IPS DF 6.9 (cell line): ENCODE results near the gene GRAMD1A.
"Not testable (repeated sequence)": the region's sequence is repeated elsewhere in the genome, so short reads cannot be mapped to it uniquely, and the experiment has no call there.

ENCODE experiments used
- DNase-seq: peaks from one replicate; pipeline ENCODE4 v3.0.0-alpha.2; 2013; ENCODE audit warnings: low read depth, low spot score
- H3K27ac ChIP-seq: one replicate; pipeline ENCODE4 v1.5.1; 2013; ENCODE audit warnings: low read length, control low read depth
- H3K27me3 ChIP-seq: 2 replicates; pipeline ENCODE4 v1.6.1; 2013; ENCODE audit warnings: mild to moderate bottlenecking, low read length; ENCODE audit not compliant: control insufficient read depth, insufficient read depth
- H3K36me3 ChIP-seq: 2 replicates; pipeline ENCODE4 v1.6.1; 2013; ENCODE audit warnings: low read length; ENCODE audit not compliant: control insufficient read depth, insufficient read depth
- H3K4me1 ChIP-seq: 2 replicates; pipeline ENCODE4 v1.6.1; 2013; ENCODE audit warnings: low read length; ENCODE audit not compliant: control insufficient read depth, insufficient read depth
- H3K4me3 ChIP-seq: 2 replicates; pipeline ENCODE4 v1.5.1; 2013; ENCODE audit warnings: mild to moderate bottlenecking, low read length
- H3K9me3 ChIP-seq: 2 replicates; pipeline ENCODE4 v1.6.1; 2013; ENCODE audit warnings: low read length, inconsistent platforms; ENCODE audit not compliant: control insufficient read depth, insufficient read depth
- WGBS: extraction: QIAGEN DNeasy Blood & Tissue Kit; methylation state at CpG from one replicate; pipeline ENCODE4 v1.1.7; 2013; ENCODE audit warnings: mixed read lengths, missing lambda C conversion rate; ENCODE audit not compliant: insufficient read length, insufficient coverage; 5-methylcytosine and 5-hydroxymethylcytosine counted together

GRAMD1A gene

DNA sequence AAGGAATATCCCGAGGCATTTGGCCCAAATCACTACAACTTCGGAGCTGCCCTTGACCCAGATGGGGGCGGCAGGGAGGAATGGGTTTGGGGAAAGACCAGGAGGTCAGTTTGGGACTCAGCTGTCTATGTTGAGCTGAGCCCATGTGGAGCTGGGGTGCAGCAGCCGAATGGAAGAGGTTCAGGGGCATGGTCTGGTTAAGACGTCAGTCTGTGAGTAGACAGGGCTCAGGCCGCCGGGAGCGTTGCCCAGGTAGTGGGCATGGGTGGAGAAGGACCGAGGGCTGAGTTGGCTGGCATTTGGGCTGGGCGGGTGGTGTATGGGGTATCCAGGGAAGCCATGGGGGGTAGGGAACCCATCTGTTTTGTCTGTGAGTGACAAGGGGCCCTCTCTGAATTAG, 20.9 kb downstream of the GRAMD1A start:
- Histone ChIP-seq H3K4me1 (no peaks in the 10 kb centered on the region), H3K9me3 (no peaks in the 10 kb centered on the region), H3K4me3 (no peak overlapping the region), H3K36me3 (peaks cover 70% of the 10 kb centered on the region), H3K27me3 (no peaks in the 10 kb centered on the region), H3K27ac (no peak overlapping the region)
- WGBS, result no CpG with 5 or more reads among the region's 10 CpGs
- DNase-seq, result no peak

DNA sequence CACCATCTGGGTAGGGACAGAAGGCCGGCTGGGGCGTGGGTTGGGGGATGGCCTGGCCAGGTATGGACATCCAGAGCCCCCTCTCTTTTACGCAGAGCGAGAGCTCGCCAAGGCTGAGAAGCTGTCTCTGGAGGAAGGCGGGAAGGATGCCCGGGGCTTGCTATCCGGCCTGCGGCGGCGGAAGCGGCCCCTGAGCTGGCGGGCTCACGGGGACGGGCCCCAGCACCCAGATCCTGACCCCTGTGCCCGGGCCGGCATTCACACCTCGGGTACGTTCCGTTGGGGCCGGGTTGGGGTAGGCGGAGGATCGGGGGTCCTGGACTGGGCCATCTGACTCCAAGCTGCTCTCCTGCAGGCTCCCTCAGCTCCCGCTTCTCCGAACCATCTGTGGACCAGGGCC, 21.5 kb downstream of the GRAMD1A start:
- no peak for DNase-seq
- Histone ChIP-seq H3K27me3 (no peaks in the 10 kb centered on the region), H3K4me3 (no peak overlapping the region), H3K27ac (no peak overlapping the region), H3K9me3 (no peaks in the 10 kb centered on the region), H3K4me1 (no peaks in the 10 kb centered on the region), H3K36me3 (peaks cover 75% of the 10 kb centered on the region)
- WGBS, result no CpG with 5 or more reads among the region's 25 CpGs

DNA sequence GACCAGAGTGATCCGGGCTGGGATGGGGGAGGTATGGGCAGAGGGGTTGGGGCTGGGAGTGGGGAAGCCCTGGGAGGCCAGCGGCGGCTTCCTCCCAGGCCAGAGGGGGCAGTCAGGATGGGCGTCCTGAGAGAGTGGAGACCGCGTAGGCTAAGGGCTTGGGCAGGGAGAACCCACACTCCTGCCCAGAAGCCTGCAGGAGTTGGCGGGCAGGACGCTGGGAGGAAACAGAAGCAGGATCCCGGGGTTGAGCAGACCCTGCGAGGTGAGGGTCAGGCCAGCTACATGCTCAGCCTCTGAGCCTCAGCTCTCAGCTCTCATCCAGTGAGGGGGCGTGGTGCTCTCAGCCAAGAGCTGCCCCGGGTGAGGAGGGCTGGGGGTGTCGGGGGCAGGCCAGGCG, 22.3 kb downstream of the GRAMD1A start:
- DNase-seq, result no peak
- Histone ChIP-seq H3K4me3 (no peak overlapping the region), H3K27me3 (no peaks in the 10 kb centered on the region), H3K27ac (no peak overlapping the region), H3K4me1 (no peaks in the 10 kb centered on the region), H3K36me3 (peaks cover 77% of the 10 kb centered on the region), H3K9me3 (no peaks in the 10 kb centered on the region)
- no CpG with 5 or more reads among the region's 14 CpGs for WGBS

DNA sequence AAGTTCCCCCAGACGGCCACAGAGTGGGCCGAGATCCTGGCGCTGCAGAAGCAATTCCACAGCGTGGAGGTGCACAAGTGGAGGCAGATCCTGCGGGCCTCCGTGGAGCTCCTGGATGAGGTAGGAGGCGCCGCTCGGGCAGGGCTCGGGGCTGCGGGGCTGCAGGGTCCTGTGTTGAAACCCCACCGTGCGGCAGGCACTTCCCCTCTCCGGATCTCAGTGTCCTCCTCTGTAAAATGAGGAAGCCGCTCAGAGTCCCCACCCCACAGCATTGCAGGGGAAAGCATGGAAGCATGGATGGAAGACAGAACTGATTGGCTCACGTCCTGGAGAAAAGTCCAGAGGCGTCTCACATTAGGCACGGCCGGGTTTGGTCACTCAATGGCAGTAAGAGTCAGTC, 23.3 kb downstream of the GRAMD1A start:
- Histone ChIP-seq H3K9me3 (no peaks in the 10 kb centered on the region), H3K36me3 (peaks cover 74% of the 10 kb centered on the region), H3K27ac (no peak overlapping the region), H3K4me3 (no peak overlapping the region), H3K27me3 (no peaks in the 10 kb centered on the region), H3K4me1 (no peaks in the 10 kb centered on the region)
- no CpG with 5 or more reads among the region's 19 CpGs for WGBS
- DNase-seq, result no peak

DNA sequence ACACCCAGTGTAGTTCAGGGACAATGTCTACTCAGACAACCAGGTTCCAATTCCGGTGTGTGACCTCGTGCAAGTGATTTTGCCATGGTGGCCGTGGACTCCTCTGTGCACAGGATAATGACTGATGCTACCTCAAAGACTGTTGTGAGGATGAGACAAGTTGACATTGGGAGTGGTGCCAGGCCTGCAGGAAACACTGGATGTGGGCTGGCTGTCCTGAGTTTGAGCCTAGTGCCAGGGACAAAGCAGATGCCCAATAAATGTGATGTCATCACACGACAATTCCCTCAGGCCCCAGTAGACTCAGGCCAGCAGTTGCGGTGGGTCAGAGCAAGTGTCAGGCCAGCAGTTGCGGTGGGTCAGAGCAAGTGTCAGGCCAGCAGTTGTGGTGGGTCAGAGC, 24.0 kb downstream of the GRAMD1A start:
- WGBS, result no CpG with 5 or more reads among the region's 6 CpGs
- H3K4me1 ChIP-seq, result no peaks in the 10 kb centered on the region
- no peaks in the 10 kb centered on the region for H3K9me3 ChIP-seq
- no peaks in the 10 kb centered on the region for H3K27me3 ChIP-seq
- H3K36me3 ChIP-seq, result peaks cover 67% of the 10 kb centered on the region
- no peak for DNase-seq
- no peak overlapping the region for H3K4me3 ChIP-seq
- H3K27ac ChIP-seq, result no peak overlapping the region

DNA sequence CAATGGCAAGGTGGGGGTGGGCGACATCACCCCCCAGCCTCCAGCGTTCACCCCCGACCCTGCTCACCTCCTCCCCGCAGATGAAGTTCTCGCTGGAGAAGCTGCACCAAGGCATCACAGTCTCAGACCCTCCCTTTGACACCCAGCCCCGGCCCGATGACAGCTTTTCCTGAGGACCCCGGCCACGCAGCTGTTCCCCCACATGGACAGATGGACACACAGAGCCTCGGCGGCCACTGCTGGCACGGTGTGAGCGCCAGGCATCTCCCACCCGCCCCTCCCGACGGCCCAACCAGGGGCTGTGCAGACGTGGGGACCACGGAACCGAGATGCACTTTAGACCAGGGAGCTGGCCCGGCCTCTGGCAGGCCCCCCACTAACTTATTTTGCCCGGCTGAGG, 25.8 kb downstream of the GRAMD1A start:
- no CpG with 5 or more reads among the region's 21 CpGs for WGBS
- no peak overlapping the region for H3K4me3 ChIP-seq
- H3K27me3 ChIP-seq, result no peaks in the 10 kb centered on the region; the same call in 1 of the 2 replicates
- no peaks in the 10 kb centered on the region for H3K9me3 ChIP-seq
- DNase-seq, result no peak
- peaks cover 53% of the 10 kb centered on the region for H3K36me3 ChIP-seq
- no peaks in the 10 kb centered on the region for H3K4me1 ChIP-seq
- H3K27ac ChIP-seq, result no peak overlapping the region

DNA sequence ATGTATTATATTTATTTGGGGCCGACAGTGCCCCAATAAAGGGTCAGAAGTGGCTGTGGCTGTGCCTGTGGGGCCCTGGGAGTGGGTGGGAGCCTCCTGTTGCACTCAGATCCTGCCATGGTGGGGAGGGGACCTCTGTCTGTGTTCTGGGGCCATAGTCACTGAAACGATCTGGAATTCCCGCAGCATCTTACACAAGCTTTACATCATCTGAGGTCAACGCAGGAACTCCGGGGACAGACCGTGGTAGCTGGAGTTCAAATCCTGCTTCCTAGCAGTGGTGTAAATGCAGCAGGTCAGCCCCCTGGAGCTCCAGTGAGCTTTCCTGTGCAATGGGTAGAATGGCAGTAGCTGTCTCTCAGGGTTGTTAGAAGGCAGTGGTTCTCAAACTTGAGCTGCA, 26.3 kb downstream of the GRAMD1A start:
- Histone ChIP-seq H3K36me3 (peaks cover 48% of the 10 kb centered on the region), H3K4me1 (no peaks in the 10 kb centered on the region), H3K4me3 (no peak overlapping the region; the same call in 1 of the 2 replicates), H3K27me3 (peaks cover 4% of the 10 kb centered on the region; the same call in 1 of the 2 replicates), H3K9me3 (no peaks in the 10 kb centered on the region), H3K27ac (no peak overlapping the region)
- no peak for DNase-seq
- no CpG with 5 or more reads among the region's 6 CpGs for WGBS

DNA sequence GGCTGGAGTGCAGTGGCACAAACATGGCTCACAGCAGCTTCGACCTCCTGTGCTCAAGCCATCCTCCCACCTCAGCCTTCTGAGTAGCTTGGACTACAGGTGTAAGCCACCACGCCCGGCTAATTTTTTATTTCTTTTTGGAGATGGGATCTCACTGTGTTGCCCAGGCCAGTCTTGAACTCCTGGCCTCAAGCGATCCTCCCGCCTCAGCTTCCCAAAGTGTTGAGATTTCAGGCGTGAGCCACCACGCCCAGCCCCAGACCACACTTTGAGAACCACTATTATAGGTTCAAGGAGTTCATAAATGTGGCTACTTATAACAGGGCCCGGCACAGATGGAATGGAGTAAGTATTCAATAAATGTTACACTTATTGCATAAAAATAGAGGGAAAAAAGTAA, 26.9 kb downstream of the GRAMD1A start:
- H3K36me3 ChIP-seq, result peaks cover 43% of the 10 kb centered on the region
- WGBS, result no CpG with 5 or more reads among the region's 8 CpGs

DNA sequence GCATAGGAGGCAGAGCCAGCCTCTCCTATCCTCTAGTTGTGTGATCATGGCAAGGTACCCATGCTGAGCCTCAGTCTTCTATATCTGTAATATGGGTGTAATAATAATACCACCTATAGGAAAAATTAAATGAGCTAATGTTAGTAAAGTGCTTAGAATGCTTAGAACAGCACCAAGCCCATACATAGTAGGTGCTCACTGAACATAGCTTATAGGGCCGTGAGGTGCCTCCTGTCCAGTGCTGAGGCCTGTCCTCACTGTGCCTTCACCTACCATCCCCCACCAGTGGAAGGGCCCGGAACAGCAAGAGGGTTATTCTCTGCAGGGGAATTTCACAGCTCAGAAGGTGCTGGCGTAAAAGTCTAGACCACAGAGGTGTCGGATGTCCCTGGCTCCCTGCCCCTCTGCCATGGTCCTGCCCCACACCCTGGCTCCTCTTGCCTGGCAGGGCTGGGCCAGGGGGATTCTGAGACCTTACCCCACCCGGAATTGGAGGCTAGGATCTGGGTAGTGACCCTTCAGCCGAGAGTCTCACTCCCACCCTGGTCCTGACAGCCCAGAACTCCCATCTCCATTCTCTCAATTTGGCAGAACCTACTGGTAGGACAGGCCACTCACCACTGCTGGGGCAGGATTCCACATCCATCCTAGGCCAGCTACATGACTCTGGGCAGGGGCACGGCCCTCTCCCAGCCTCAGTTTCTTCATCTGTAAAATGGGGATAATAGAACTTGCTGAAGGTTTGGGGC, 27.9 kb downstream of the GRAMD1A start:
- Histone ChIP-seq H3K27me3 (peaks cover 12% of the 10 kb centered on the region; the same call in 1 of the 2 replicates), H3K36me3 (peaks cover 32% of the 10 kb centered on the region), H3K27ac (no peak overlapping the region), H3K4me1 (no peaks in the 10 kb centered on the region), H3K4me3 (no peak overlapping the region), H3K9me3 (no peaks in the 10 kb centered on the region)
- WGBS, result no CpG with 5 or more reads among the region's 7 CpGs
- DNase-seq, result no peak

More for the DNA sequence above, 26.9 kb downstream of the GRAMD1A start:
- H3K4me3 ChIP-seq, result no peak overlapping the region
- no peak overlapping the region for H3K27ac ChIP-seq
- H3K27me3 ChIP-seq, result peaks cover 7% of the 10 kb centered on the region; the same call in 1 of the 2 replicates
- no peaks in the 10 kb centered on the region for H3K4me1 ChIP-seq
- no peak for DNase-seq
- no peaks in the 10 kb centered on the region for H3K9me3 ChIP-seq

DNA sequence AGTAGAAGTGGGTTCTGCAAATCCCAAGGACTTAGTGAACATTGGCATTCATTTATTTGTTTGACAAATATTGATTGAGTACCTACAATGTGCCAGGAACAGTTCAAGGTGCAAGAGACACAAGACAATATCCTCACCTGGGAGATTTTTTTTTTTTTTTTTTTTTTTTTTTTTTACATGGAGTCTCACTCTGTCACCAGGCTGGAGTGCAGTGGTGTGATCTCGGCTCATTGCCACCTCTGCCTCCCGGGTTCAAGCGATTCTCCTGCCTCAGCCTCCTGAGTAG, 28.4 kb downstream of the GRAMD1A start:
- Histone ChIP-seq H3K36me3 (peaks cover 27% of the 10 kb centered on the region), H3K27me3 (peaks cover 12% of the 10 kb centered on the region; the same call in 1 of the 2 replicates)
- no CpG with 5 or more reads among the region's 3 CpGs for WGBS
- H3K4me1 ChIP-seq, H3K4me3 ChIP-seq, H3K9me3 ChIP-seq, DNase-seq, H3K27ac ChIP-seq: not testable (repeated sequence)

DNA sequence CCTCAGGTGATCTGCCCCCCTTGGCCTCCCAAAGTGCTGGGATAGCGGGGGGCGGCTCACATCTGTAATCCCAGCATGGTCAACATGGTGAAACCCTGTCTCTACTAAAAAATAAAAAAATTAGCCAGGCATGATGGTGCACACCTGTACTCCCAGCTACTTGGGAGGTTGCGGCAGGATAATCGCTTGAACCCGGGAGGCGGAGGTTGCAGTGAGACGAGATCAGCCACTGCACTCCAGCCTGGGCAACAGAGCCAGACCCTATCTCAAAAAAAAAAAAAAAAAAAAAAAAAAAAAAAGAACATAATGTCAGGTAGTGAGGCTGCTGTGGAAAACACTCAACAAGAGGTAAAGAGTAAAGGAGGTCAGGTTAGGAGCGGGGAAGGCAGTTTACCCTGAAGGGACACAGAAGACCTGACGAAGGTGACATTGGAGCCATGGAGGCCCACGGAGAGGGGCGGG, 29.2 kb downstream of the GRAMD1A start:
- H3K27ac ChIP-seq, DNase-seq, H3K9me3 ChIP-seq, H3K4me1 ChIP-seq, H3K4me3 ChIP-seq: not testable (repeated sequence)
- WGBS, result no CpG with 5 or more reads among the region's 11 CpGs
- H3K27me3 ChIP-seq, result peaks cover 12% of the 10 kb centered on the region; the same call in 1 of the 2 replicates
- H3K36me3 ChIP-seq, result peaks cover 20% of the 10 kb centered on the region
